Head of caudate nucleus (tissue), 42 donors: ENCODE data around the gene NYAP2.

ENCODE experiments used
- DNase-seq, 42 donors: peaks; one replicate each; pipeline versions ENCODE4 v3.0.0 to v3.0.0-alpha.2; 2020 to 2021; ENCODE audit warnings: mixed read lengths in 7 of 42
- intact Hi-C: fragments of 100-400 bp; cut with DNase I; formaldehyde crosslinking; loops from one replicate; pipeline ENCODE4 v1.15.0; 2022

The NYAP2 gene

DNA sequence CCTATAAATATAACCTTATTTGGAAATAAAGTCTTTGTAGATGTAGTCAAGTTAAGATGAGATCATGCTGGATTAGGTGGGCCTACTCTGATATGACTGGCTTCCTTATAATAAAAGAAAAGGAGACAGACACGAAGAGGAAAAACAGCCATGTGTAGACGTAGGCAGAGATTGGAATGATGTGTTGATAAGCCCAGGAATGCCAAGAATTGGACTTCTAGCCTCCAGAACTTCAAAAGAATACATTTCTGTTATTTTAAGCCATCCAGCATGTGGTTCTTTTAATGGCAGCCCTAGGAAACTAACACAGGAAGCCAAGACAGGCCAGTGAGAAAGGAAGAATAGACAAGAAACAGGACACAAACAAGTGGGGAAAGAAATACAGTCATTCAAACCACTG, 68.6 kb downstream of the NYAP2 start:
- intact Hi-C loops = no loop called here

DNA sequence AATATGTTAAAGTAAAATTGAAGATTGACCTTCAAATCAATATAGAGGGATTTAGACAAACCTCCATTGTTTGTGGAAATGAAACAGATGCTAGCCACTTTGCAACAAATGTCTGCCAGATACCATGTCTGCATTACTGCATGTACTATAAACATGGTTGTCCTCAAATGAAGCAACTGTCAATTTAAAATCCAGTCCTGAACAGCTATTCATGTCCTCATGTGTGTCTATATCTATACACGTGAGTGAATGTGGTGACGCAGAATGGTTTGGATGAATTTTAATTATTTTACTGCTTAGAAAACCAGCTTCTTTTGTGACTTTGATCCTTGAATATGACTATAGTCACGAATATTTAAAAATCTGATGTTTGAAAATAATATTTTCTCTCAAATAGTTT, 71.5 kb downstream of the NYAP2 start:
- DNase-seq = no peak
- intact Hi-C loops = no loop called here

More for the DNA sequence above, 68.6 kb downstream of the NYAP2 start:
- no peak for DNase-seq

DNA sequence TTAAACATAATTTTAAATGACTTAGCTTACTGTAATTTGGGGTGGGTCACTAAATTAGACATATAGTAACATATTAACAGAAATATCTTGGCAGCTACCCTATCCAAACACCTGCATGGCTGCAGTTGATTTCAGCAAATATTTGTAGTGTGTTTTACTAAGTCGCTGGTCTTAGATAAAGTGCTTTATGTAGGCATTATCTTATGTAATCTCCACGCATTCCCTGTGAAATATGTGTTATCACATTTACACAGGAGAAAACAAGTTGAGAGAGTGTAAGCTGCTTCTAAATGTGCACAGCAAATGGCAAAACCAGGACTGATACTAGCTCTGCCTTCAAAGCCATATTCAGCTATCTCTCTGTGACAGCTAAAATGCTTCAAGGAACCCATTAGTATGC, 72.0 kb downstream of the NYAP2 start:
- intact Hi-C loops = no loop called here
- no peak for DNase-seq

DNA sequence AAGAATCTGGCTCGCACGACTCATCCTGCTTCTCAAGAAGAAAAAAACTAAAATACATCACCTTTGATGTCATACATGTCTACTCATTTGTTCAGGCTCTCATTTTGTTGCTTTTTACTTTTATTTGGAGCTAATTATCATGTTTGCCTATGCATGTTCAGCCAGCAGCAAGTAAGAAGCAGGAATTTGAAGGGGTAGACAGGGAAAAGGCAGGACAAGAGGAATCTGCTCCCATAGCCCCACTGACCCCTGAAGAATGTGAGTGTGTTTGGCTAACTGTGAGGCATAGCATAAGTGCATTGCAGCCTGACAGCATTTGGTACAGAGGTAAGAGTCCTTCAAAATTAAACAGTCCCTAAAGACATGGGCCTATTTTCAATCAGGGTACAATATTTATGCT, 72.7 kb downstream of the NYAP2 start:
- DNase-seq = no peak
- intact Hi-C loops = no loop called here

DNA sequence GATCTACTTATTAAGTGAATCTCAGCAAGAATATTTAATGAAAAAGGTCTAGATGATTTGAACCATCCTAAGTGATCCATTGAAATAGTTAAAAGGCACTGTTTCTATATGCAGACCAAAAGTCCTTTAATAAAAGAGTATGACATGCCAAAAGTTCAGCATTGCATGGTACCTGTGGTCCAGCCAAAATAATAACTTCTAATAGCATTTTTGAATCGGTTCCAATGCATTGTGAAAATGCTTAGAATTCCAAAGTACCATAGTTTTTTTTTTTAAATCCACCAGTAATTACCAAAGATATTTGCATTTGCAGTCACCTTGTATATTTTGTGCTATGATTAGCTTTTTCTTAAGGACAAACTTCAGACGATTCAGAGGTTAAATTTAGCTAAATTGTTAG, 79.9 kb downstream of the NYAP2 start:
- intact Hi-C loops = no loop called here
- no peak for DNase-seq

DNA sequence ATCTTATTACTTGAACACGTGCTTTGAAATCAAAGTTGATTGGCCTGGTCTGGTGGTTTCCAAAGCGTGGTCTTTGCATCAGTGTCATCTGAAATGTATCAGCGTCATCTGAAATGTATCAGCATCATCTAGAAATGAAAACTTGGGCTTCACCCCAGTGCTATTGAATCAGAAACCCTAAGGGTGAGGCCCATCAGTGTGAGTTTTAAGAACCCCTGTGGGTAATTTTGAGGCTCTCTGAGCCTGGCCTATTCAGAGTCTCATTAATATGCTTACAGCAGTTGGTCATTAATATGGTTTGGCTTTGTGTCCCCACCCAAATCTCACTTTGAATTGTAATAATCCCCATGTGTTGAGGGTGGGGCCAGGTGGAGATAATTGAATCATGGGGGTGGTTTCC, 85.2 kb downstream of the NYAP2 start:
- intact Hi-C loops = no loop called here
- no peak for DNase-seq

DNA sequence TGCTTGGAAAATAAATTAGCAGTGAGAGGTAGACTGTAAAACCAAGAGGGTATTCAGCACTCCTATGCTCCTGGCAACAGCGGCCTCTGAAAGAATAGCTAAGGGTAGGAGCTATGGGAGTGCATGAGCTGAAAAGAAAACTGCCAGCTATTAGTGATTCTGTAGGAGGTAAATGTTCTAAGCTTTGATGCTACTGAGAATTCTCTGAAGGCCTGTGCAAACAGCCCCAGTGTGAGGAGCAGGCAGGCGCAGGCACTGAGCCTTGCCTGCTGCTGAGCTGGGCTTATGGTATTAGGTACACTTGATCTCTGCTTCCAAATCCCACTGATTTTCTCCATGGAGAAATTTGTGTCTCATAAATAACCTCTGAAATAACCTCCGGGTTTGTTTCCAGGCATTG, 86.7 kb downstream of the NYAP2 start:
- peak in 28 of 42 donors; percentile 2 to 69 (median 35) for DNase-seq
- intact Hi-C loops = no loop called here

DNA sequence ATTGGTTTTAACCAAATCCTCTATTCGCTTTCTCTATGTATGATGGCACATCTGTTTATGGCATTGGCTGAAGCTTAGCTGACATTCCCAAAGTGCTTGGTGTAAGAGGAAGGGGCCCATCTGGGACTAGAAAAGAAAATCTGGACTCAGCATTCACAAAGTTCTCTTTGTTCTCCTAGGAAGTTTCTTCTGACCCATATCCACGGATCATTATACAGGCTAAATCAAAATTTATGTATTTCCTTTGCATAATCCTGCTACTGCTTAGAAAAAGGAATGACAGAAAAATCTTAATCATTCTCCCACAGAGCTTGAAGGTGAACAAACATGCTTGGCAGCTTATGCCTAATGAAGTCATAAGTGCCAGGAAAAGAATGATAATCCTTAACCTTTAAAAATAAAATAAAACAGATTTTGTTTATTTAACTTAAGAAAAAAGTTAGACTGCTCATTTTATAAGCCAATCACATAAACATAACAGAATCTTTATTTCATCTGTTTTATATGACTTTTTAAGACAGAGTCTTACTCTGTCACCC, 88.4 kb downstream of the NYAP2 start:
- no peak for DNase-seq
- intact Hi-C loops = no loop called here

DNA sequence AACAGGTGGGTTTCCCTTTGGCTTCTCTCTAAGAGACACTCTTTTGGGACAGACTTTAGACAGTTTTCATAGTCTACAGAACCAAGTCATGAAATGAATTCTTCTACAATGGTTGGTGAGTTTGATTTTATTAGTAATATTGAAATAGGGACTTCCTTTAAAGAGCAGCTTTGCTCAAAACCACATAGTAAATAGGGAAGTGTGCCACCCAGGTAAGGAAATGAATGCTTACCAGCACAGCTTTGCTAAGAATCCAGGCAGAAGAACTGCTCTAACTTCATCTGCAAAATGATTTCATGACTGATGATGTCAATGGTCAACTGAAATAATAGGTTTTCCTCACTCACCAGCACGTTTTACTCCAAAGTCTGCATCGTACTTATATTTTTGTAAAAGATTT, 89.2 kb downstream of the NYAP2 start:
- DNase-seq = no peak
- intact Hi-C loops = no loop called here

DNA sequence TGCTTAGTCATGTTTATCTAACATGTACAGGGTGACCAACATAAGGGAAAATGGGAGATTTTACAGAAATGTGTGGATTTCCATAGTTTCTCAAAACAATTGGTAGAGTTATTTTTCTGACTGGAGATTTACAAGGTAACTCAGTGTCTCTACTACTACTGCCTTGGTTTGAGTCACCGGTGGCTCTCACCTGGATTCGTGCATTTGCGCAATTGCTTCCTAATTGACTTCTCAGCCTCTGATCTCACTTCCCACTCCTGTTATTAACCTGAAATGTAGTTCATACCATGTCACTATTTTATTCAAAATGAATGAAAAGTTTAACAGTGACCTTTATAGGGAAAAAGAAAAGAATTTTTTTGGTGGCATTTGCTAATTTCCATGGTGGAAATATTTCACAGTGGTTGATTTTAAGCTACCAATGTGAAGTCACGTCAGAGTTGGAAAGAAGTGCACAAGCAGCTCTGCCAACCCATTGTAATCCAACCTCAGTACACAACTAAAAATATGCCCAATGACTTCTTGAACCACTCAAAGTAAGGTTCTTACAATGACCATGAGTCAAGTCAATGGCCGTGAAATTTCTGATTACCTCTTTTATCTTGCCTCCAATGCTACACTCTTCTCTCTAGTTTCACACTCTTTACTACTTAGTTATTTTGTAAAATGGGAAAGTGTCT, 94.0 kb downstream of the NYAP2 start:
- DNase-seq = peak in 30 of 42 donors; percentile 9 to 77 (median 38)
- intact Hi-C loops = no loop called here

DNA sequence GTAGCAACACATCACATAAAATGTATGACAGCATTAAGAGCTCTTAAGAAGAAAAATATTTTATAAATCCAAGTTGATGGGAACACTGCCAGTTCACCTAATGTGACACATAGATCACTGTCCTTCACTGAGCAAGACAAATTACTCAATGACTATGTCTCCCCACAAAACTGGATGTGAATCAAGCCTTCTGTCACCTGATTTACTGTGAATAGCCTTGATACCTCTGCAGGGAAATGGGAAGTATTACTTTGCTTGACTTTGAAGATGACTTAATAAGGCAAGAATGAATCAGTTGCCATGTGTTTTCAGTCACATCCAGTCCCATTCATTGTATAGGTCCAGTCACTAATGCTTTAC, 94.6 kb downstream of the NYAP2 start:
- intact Hi-C loops = no loop called here
- no peak for DNase-seq

DNA sequence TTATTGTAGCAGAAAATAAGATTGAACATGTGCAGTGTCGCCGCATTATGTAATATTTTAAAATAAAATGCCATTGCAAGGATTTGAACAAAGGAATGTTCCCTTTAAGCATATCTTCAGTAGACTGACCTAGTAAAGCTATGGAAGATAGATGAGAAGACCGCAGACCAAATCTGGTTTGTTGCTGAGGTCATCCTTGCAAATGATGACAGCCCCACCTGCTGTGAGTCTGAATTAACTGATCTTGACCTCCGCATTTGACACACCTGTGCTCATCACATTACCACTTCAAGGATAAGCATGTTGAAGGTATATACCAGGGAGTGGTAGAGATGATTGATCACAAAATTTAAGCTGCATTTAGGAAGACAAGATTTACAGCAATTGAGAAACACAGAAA, 96.2 kb downstream of the NYAP2 start:
- intact Hi-C loops = no loop called here

DNA sequence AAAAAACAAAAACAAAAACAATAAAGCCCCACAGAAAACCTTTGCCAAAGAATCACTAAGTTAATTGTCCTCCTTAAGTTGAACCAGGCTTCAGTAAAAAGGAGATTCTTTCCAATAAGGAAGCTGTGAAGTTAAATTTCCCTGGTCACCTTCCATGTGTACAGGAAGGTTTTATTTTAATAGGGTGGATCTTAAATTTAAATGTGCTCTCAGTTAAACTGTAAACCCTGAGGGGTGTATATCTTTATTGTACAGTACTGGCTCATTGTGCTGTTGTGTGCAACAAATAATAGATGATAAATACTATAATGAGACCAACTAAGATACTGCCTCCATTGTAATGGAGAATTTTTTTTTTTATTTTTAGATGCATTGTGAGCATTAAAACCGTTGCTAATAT, 97.1 kb downstream of the NYAP2 start:
- intact Hi-C loops = no loop called here
- no peak for DNase-seq

More for the DNA sequence above, 96.2 kb downstream of the NYAP2 start:
- no peak for DNase-seq

DNA sequence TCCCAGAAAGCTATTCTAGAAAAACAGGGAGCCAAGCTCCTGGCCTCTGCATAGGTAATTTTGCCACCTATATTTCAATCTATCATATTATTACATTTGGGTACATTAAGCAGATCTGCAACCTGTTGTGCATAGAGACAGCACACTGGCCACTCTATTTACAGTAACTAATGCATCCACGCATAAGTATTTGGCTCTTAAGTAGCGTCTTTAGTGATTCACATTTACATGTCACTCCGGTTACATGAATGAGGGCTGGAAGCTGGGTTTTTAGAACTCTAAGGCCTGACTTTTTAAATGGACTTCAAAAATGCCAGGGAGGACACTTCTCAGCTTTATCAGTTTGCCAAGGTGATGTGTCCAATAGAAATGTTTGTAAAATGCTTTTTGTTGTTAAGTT, 97.7 kb downstream of the NYAP2 start:
- no peak for DNase-seq
- intact Hi-C loops = no loop called here

DNA sequence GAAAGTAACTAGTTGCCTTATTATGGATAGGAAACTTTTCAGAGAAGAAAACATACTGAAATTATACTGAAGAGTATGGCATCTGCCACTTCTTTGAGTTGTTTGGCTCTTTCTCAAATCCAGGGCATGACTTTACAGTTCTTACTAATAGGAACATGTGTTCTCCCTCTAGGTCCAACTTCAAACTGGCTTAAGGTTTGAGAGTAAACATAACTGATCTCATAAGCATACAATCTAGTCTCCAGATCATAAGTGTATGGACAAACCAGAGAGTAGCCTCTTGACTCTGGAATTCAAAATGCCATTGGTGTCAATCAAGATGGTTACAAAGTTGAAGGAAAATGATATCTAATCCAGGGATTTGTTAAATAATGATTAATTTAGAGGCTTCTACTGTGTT, 101.5 kb downstream of the NYAP2 start:
- intact Hi-C loops = no loop called here

DNA sequence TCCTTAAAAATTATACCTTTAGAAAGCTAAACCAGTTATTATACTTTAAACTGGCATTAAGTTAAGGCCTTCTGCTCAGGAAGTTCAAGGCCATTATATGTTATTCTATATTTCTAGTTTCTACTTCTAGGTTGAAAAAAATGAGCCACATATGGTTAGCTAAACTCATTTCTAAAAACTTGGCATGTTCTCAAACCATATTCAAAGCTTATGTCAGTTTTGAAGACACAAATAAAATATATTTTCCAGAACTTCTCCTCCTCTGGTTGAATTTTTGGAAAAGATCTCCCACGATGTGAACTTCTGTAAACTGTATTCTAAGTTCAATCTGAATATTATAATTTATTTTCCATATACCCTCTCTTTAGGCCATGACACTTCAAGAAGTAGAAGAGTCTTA, 103.5 kb downstream of the NYAP2 start:
- no peak for DNase-seq
- intact Hi-C loops = no loop called here

More for the DNA sequence above, 101.5 kb downstream of the NYAP2 start:
- DNase-seq = no peak

DNA sequence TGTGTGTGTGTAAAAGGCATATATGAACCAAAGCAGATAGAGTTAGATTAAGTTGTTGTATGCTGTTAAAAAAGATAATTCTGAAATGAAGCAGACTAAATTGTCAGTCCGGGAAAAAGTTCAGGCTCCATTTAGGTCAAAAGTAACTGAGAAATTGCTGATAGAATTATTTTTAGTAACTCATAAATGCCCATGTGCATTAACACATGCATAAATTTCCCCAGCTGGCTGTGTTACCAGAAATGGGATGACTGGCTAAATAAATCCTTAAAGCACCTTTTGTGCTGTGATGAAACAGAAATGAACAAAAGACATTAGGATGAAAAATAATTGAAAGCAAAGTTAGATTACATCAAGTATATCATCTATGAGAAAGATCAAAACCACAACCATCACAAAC, 111.3 kb downstream of the NYAP2 start:
- intact Hi-C loops = no loop called here

DNA sequence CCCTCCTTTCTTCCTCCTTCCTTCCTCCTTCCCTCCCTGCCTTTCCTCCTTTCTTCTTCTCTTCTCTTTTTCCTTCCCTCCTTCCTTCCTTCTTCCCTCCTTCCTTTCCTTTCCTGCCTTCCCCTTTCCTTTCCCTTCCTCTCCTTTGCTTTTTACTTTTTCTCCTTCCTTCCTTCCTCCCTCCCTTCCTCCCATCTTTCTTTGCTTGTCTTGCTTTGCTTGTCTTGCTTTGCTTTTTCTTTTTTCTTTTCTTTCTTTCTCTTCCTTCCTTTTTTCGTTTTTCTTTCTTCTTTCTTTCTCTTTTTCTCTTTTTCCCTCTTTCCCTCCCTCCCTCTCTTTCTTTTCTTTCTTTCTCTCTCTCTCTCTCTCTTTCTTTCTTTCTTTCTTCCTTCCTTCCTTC, 113.0 kb downstream of the NYAP2 start:
- no peak for DNase-seq
- intact Hi-C loops = no loop called here

More for the DNA sequence above, 111.3 kb downstream of the NYAP2 start:
- DNase-seq = no peak

DNA sequence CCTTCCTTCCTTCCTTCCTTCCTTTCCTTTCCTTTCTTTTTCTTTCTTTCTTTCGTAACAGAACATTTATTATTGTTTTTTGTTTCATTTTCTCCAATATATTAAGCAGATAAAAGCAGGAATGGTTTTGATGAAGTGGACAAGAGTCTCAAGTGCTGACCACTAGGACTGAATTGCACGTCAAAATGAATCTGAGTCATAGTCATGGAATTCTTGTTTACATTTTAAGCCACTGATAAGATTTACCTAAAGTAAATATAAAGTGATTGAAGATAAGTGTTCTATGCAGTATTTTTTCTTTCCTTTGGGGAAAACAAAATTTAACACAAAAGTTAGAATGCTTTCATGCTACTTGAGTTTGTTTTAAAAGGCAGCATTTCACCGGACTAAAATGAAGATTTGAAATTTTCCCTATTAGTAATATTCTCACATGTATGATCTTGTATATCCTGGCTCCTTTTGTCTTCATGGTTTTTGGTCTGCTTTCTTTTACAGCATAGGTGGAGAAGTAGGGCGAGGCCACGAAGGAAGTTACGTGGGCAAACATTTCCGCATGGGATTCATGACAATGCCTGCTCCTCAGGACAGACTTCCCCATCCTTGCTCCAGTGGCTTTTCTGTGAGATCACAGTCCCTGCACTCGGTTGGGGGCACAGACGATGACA, 113.5 kb downstream of the NYAP2 start:
- no peak for DNase-seq

DNA sequence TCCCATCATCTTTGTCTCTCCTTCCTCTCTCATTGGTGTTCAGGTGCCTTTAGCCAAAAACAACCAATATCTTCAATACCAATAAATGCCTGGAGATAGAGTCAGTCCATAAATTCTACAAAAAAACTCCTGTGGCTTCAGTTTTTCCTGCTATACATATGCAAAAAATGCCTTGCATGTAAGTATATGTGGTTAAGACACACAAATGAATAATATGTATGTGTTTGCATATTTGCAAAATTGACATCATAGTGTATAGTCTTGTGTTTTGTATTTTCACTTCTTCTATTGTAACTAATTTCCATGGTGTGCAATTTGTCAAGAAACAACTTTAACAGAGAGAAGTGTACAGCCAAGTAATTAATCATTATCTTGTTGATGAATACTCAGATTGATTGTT, 115.5 kb downstream of the NYAP2 start:
- intact Hi-C loops = no loop called here
- no peak for DNase-seq

More for the DNA sequence above, 113.5 kb downstream of the NYAP2 start:
- intact Hi-C loops = no loop called here
